Stimulated activated CD4-positive, alpha-beta T cell treated with anti-CD3 and anti-CD28 coated beads, Interleukin-12 subunit alpha, Interleukin-12 subunit beta, amount 100 ng/mL, for 4 hours (primary cell): ENCODE measurements around the gene CIB4.
A peak's percentile ranks its signal among the peaks of the same experiment; 100 is the strongest.

ENCODE experiments used
- DNase-seq: peaks from one replicate; pipeline ENCODE4 v3.0.0-alpha.2; 2020

The CIB4 gene

GRCh38 chr2:26564121-26564644 is 77.0 kb downstream of the CIB4 start:
- no peak for DNase-seq

DNA sequence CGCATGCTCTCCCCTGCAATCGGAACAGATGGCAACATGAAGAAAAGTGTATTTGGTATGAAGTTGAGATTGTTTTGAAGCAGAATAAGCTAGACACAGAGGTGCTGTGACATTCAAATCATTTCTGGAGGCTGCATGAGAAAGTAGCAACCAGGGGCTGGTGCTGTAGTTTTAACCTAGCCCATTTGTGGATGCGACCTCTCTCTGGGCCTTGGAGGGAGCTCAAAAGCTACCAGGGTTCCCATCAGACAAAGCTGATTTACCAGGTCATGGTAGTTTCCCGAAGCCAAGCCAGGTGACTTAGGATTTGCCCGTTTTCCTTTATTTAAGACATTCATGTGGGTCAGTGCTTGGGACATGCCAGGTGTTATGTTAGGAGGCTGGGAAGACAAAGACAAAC is 77.5 kb downstream of the CIB4 start:
- no peak for DNase-seq

DNA sequence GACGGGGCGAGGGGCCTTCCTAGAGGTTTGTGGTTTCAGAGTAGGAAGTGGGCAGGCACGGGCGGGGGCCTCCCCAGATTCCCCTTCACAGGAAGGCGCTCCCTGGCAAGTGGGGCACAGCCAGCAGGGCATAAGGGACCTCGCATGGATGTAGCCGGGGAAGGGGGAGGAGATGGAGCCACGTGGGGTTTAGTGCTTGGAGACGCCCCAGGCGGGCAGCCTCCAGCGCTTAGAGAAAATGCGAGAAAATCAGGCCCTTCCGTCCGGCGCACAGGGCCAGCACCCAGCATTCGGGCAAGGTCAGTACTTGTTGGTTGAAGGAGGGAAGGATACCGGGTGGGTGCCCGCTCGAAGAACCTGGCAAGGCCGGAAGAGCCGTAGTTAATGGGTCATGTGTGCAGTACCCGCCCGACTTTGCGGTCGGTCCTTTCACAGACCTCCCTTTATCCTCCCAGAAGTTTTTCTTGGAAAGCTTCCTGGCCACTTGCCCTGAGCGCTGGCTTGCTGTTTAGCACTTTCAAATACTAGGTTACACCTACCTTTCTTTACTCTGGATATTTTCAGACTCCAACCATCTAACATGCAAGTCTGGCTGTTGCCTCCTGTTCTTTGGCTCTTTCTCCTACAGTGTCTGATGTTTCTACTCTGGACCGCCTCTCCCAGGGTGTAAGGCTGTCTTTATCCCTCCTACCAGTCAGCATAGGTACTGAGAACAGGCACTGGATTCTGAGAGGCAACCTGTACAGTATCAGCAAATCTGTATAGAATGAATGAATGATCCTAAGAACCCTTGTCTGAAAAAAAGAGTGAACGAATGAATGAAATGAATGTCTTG is 78.1 kb downstream of the CIB4 start:
- DNase-seq, result no peak

- peak; percentile 12 for DNase-seq
Measured at GRCh38 chr2:26561918-26562810, 79.0 kb downstream of the CIB4 start.

DNA sequence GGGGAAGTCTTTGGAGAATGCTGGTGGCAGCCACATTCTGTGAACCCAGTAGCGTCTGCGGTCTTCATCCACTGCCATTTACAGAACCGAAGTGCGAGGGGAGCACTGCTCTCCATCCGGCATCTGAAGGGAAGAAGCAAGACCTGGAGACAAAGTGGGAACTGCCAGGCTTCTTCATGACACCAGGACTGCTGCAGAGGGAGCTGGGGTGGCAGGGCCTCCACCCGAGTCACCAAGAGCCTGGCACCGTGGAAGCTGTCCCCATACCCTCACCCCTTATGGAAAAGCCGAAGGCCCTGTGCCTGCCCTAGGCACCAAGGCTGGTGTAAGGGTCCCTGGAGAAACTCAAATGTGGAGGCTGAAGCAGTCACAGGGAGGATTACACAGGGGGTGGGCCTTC is 79.8 kb downstream of the CIB4 start:
- no peak for DNase-seq

GRCh38 chr2:26560892-26561291 is 80.3 kb downstream of the CIB4 start:
- DNase-seq, result no peak

GRCh38 chr2:26559556-26559955 is 81.6 kb downstream of the CIB4 start:
- DNase-seq, result no peak

DNA sequence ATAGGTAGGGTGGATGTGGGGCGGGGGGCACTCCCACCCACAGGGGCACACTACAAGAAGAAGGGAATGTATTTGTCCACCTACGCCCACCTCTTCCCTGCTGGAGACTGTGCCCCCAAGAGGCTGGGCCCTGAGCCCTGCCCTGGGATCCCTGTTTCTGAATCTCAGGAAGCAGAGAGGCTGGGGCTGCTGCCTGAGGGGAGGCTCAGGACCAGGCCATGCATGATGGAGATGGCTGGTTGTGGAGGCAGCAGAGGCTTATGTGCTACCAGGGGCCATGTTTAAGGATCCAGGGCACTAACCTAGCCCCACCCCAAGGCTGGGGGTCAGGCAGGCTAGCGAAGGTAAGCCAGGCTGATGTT is 82.1 kb downstream of the CIB4 start:
- DNase-seq, result no peak

DNA sequence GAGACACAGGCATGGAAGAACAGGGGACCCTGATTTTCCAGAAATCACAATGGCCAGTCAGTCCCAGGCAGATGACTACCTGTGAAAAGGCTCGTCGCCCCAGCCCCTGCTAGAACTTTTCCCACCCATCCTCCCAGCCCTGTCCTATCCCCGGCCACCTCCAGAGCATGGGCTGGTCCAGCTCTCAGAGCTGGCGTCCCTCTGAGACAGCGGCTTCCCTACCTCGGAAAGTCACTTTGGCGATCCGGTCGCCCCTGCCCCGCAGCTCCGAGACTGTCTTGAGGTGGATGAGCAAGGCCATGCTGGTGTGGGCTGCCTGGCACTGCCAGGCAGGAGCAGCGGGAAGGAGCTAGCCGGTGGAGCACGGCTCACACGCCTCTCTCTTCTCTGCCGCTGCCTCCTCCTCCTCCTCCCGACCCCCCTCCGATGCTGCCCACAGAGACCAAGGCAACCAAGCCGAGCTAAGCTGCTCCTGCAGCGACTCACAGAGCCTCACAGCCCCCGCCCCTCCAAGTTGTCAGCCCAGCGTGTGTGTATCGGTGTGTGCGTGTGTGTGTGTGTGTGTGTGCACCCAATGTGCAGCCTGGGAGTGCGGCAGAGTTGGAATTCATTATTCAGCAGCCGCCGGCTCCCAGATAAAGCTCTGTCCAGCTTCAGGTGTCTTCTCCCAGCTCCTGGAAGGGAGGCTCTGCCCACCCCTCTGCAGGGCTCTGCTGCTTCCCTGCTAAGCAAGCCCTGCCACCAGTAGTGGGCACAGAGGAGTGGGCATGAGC is 82.7 kb downstream of the CIB4 start:
- DNase-seq, result no peak

DNA sequence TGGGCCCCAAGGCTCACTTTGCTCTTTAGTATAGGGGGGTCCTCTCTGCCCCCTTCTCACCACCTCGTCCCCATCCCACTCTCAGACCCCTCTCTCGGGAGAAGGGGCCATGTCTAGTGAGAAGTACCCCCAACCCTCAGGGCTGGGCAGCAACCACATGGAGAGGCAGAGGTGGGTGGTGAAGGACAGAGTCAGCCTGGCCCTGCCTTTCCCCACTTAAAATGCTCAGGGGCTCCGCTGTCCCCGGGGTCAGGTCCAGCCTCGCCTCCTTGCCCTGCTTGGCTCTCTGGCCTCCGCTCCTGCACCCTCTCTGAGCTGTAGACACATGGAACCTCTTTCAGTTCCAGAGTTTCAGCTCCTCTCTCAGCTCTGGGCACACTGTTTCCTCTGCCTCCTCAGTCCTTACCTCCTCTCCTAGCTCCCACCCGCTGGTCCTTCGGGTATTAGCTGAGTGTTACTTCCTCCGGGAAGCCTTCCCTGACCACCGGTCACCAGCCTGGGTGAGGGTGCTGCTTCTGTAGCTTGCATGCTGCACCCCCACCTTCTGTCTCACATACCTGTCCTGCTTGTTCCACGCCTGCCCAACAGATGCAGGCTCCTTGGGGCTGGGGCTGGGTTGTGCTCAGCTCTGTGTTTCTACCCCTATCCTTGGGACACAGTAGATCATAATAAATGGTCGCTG is 83.8 kb downstream of the CIB4 start:
- no peak for DNase-seq

DNA sequence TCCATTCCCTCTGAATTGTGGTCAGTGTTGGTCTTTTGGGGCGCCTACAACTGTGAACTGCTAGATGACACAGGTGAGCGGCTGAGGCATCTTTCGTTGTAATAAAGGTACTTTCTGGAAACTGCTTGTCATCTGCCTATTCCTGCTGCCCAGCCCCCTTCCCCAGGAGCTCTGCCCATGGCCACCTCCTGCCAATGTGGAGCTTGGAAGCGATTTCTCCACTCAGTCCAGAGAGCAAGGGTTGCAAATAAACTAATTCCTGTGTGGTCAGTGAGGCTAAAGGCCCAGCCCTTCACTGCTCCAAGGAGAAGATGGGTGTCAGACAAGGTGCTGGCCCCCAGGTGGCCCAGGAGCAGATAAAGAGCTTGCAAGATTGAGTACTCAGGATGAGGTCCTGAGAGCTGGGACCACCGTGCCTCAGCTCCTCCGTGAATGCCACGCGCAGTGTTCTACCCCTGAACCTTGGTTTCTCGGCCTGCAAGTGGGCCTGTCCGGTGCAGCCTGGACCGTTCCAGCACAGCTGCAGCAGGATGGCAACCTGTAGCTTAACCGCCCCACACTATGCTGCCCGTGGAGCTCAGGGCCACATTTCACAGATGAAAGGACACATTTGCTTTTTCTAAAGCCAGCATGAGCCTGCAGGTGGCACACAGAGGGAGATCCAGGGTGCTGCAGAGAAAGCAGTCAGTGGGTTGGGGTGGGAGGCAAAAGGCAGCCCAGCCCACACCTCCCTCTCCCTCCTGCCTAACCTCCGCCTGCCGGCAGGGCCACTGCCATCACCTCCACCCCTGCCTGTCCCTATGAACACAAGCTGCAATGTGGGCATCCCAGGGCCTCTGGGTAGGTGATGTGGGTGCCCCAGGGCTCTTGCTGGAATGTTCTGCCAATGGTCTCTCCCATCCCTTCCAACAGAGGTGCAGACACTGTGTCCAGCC is 84.6 kb downstream of the CIB4 start:
- DNase-seq, result no peak

DNA sequence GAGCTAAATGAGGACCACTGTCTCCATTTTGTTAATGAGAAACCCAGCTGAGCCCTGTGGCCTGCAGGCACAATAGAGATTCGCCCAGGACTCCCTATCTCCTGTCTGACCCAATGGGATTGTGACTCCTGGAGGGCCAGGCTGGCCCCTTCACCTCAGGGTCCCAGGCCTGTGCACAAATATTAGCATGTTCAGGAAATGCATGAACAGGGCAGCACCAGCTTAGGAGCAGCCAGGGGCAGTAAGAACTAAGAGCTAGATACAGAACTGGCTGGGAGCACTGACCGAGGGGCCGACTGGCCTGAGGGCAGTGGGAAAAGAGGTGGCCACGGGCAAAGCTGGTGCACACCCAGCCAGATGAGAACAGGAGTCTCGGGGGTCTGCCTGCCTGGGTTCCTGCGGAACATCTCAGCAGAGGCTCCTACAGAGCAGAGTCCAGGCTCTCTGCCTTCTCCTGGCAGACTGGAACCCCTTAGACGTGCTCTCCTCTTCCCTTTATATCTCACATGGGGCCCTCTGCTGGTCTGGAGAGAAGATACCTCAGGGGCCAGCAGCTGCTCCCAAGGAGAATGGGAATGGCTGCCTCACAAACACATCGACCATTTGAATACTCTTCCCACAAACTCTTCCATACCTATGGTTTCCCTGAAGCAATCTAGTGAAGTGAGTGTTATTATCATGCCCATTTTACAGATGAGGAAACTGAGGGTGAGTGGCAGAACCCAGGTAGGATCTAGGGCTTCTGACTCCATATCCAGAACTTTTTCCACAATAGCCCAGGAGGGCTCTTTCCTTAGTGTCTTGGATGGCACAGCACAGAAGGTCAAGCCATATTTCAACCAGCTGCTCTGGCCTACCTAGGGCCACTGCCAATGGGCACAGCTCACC is 85.7 kb downstream of the CIB4 start:
- DNase-seq, result no peak

DNA sequence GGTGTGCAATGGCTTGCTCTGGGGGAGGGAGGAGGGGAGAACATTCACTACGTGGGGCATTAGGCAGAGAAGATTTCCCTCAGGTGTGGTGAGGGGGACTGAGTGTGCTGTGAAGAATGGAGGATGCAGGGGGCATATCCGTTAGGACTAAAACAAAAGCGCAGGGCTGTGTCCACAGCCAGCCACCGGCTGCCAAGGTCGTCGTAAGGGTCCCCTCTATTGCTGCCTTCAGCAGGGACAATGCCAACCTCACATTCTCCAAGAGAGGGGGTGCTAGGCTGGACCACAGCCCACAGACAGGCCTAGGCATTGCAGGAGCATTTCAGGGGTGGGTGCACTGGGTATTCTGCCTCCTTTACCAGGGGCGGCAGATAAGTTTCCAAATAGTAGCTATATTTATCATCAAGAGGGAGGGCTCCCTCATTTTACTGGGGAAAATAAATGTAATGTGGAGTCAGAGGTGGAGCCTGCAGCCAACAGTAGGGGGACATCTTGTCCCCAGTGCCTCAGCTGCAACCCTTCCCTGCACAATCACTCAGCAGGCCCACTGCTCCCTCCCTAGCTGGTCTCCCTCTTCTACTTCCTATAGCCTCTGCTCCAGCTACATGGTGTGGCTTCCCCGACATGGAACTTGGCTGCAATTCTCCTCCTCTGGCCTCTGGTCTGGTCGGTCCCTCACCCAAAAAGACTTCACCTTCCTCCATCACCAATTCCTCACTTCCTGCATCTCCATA is 88.4 kb downstream of the CIB4 start:
- DNase-seq, result no peak

DNA sequence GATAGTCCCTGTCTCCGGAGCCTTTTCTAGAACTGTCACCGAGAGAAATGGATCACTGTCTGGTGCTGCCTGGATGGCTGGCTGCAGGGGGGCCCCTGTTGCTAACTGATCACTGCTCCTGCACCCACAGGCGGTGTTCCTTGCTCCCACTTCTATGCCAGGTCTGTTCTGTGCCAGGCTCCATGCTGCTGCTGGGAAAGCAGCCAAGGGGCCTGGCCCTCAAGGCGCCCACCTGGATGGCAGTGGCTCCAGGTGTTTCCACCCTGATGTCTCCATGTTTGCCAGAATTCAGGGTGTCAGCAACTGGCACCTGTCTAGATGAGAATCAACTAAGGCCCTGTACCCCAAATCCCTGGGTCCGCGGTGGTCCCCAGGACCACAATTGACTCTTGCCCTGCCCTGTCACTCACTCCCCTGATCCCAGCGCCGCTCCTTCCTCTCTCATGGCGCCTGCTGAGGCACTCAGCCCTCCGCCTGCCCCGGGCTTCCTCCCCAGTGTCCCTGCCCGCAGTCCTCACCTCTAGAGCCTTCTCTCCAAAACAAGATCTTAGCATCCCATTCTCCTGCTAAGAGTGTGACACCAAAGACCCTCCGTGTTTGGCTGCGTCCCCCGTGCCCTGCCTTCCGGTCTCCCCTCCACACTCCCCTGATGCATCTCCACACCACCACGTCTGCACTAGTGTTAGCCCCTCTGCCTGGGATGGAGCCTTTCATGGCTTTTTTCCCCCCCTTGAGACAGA is 90.7 kb downstream of the CIB4 start:
- no peak for DNase-seq

- no peak for DNase-seq
Measured at GRCh38 chr2:26542676-26543505, 98.3 kb downstream of the CIB4 start.

DNA sequence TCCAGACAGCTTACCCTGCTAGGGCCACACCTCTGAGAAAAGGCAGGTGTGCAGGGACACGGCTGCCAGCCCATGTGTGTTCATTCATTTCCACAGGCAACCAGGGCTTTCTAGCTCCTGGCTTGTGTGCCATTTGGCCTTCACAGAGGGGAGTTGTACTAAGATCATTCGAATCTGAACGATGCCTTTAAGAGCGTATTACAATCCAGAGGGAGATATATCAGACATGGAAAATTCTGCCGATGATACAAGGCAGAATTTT is 99.0 kb downstream of the CIB4 start:
- DNase-seq, result no peak

DNA sequence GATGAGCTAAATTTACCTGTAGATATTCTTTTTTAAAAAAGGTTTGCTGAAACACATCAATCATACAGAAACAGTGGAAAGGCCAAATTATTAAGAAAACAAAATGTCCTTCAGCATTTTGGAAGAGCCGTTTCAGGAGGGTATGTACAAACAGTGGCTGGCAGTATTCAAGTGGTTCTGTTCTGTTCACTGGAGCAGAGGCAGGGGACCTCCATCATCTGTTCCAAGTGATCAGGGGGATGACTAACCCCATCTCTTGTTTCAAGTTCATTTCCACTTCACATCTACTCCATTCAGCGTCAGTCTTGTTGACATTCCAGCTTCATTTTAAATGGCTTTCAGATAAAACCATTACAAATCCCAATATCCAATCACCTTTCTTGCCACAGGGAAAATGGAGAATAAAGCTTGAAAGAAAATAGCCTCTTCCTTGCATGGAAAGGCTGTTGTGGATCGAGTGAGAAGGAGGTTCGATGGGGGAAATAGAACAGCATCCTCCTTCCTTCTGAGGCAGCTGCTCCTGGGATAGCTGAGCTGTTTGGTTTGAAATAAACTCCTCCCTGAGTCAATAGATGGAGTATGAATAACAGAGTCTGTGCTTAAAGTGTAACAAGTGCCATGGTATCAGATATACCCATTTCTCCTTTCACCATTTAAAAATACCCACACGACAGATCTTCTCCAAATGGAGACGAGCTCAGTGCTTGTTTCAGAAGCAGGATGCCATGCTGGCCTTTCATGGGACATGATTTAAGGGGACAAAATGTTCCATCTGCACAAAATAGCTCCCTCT is 99.6 kb downstream of the CIB4 start:
- DNase-seq, result no peak
